ENCODE measurements around the gene NFKB2.

Gene NFKB2

DNA sequence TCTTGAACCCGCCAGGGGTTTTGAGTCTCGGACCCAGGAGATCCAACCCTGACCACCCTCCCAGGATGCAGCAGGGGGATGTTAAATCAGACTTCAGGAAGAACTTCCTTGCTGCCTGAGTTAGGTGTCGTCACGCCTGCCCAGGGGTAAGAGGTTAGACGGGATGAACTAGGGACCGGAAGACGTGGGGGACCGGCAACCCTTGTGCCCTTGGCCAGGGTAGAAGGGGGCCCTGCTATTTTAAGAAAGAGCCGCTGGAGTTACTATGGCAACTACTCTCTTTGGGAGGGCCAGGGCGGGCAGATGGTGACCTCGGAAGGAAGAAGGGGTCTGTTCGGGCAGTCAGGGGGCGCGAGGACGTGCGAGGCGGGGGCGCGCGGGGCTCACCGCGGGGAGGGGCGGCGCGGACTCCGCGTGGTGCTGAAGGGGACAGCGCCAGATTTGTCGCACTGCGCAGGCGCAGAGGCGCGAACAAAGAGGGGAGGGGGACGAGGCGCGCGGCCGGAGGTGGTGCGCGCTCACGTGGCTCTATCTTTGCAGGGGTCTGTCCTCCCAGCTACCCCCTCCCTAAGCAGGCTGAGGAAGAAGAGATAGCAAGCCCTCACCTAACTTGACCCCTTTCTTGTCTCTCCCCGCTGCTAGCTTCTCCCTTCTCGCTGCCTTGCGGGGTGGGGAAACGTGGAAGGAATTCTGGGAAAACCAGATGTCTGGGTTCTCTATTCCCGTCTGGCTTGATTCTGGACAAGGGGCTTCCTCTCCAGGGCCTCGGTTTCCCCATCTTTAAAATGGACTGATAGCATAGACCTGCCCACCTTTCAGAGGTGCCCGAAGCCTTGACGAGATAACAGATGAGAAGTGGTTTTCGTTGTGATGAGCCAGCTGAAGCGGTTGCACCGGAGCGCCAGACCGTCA, 24.0 kb downstream of the NFKB2 start (continued):
- TF ChIP-seq BCL11B (tag by site-specific recombination; IDR thresholded peaks at IDR 0.05; ENCODE audit: low read depth) (no peak), WT1 (tag by site-specific recombination; IDR thresholded peaks at IDR 0.05) (no peak), HOXD13 (CRISPR knock-in tag; IDR thresholded peaks at IDR 0.05; ENCODE audit: borderline replicate concordance) (no peak), SCRT1 (tag by site-specific recombination; IDR thresholded peaks at IDR 0.05; ENCODE audit: borderline replicate concordance) (no peak), ZNF324 (tag by site-specific recombination; IDR thresholded peaks at IDR 0.05) (no peak), ZNF19 (tag by site-specific recombination; IDR thresholded peaks at IDR 0.05; ENCODE audit: low read depth) (no peak), PRDM1 (tag by site-specific recombination; IDR thresholded peaks at IDR 0.05) (no peak), ZNF292 (tag by site-specific recombination; IDR thresholded peaks at IDR 0.05; ENCODE audit: borderline replicate concordance, low read depth) (no peak), ZNF350 (tag by site-specific recombination; IDR thresholded peaks at IDR 0.05) (no peak), ZNF548 (tag by site-specific recombination; IDR thresholded peaks at IDR 0.05) (no peak), SP7 (tag by site-specific recombination; IDR thresholded peaks at IDR 0.05) (peak; percentile 47; the same call in 1 of the 2 replicates), ZSCAN23 (tag by site-specific recombination; IDR thresholded peaks at IDR 0.05) (no peak), ZNF473 (tag by site-specific recombination; IDR thresholded peaks at IDR 0.05) (no peak), ZEB2 (tag by site-specific recombination; IDR thresholded peaks at IDR 0.05) (no peak), HOXA7 (CRISPR knock-in tag; IDR thresholded peaks at IDR 0.05; ENCODE audit: borderline replicate concordance) (no peak), ZNF785 (tag by site-specific recombination; IDR thresholded peaks at IDR 0.05) (no peak), ZFP41 (tag by site-specific recombination; IDR thresholded peaks at IDR 0.05; ENCODE audit: borderline replicate concordance) (no peak), ZNF530 (tag by site-specific recombination; IDR thresholded peaks at IDR 0.05; ENCODE audit: low read depth) (no peak), OSR2 (tag by site-specific recombination; IDR thresholded peaks at IDR 0.05) (no peak), MZF1 (tag by site-specific recombination; IDR thresholded peaks at IDR 0.05; ENCODE audit: borderline replicate concordance) (no peak), ZFP3 (tag by site-specific recombination; IDR thresholded peaks at IDR 0.05; ENCODE audit: low read depth) (no peak)
- TF ChIP-seq, protein P1, sequence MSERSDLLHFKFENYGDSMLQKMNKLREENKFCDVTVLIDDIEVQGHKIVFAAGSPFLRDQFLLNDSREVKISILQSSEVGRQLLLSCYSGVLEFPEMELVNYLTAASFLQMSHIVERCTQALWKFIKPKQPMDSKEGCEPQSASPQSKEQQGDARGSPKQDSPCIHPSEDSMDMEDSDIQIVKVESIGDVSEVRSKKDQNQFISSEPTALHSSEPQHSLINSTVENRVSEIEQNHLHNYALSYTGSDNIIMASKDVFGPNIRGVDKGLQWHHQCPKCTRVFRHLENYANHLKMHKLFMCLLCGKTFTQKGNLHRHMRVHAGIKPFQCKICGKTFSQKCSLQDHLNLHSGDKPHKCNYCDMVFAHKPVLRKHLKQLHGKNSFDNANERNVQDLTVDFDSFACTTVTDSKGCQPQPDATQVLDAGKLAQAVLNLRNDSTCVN (tag by site-specific recombination; optimal IDR thresholded peaks at IDR 0.05), result peak; percentile 99
- TF ChIP-seq, protein P2, sequence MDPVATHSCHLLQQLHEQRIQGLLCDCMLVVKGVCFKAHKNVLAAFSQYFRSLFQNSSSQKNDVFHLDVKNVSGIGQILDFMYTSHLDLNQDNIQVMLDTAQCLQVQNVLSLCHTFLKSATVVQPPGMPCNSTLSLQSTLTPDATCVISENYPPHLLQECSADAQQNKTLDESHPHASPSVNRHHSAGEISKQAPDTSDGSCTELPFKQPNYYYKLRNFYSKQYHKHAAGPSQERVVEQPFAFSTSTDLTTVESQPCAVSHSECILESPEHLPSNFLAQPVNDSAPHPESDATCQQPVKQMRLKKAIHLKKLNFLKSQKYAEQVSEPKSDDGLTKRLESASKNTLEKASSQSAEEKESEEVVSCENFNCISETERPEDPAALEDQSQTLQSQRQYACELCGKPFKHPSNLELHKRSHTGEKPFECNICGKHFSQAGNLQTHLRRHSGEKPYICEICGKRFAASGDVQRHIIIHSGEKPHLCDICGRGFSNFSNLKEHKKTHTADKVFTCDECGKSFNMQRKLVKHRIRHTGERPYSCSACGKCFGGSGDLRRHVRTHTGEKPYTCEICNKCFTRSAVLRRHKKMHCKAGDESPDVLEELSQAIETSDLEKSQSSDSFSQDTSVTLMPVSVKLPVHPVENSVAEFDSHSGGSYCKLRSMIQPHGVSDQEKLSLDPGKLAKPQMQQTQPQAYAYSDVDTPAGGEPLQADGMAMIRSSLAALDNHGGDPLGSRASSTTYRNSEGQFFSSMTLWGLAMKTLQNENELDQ (tag by site-specific recombination; IDR thresholded peaks at IDR 0.05; ENCODE audit: low read depth), result no peak
- TF ChIP-seq, protein P3, sequence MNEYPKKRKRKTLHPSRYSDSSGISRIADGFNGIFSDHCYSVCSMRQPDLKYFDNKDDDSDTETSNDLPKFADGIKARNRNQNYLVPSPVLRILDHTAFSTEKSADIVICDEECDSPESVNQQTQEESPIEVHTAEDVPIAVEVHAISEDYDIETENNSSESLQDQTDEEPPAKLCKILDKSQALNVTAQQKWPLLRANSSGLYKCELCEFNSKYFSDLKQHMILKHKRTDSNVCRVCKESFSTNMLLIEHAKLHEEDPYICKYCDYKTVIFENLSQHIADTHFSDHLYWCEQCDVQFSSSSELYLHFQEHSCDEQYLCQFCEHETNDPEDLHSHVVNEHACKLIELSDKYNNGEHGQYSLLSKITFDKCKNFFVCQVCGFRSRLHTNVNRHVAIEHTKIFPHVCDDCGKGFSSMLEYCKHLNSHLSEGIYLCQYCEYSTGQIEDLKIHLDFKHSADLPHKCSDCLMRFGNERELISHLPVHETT (tag by site-specific recombination; IDR thresholded peaks at IDR 0.05), result no peak
- TF ChIP-seq, protein P4, sequence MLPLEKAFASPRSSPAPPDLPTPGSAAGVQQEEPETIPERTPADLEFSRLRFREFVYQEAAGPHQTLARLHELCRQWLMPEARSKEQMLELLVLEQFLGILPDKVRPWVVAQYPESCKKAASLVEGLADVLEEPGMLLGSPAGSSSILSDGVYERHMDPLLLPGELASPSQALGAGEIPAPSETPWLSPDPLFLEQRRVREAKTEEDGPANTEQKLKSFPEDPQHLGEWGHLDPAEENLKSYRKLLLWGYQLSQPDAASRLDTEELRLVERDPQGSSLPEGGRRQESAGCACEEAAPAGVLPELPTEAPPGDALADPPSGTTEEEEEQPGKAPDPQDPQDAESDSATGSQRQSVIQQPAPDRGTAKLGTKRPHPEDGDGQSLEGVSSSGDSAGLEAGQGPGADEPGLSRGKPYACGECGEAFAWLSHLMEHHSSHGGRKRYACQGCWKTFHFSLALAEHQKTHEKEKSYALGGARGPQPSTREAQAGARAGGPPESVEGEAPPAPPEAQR (tag by site-specific recombination; IDR thresholded peaks at IDR 0.05), result no peak
- TF ChIP-seq, protein P5, sequence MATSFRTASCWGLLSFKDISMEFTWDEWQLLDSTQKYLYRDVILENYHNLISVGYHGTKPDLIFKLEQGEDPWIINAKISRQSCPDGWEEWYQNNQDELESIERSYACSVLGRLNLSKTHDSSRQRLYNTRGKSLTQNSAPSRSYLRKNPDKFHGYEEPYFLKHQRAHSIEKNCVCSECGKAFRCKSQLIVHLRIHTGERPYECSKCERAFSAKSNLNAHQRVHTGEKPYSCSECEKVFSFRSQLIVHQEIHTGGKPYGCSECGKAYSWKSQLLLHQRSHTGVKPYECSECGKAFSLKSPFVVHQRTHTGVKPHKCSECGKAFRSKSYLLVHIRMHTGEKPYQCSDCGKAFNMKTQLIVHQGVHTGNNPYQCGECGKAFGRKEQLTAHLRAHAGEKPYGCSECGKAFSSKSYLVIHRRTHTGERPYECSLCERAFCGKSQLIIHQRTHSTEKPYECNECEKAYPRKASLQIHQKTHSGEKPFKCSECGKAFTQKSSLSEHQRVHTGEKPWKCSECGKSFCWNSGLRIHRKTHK (tag by site-specific recombination; IDR thresholded peaks at IDR 0.05), result no peak
- TF ChIP-seq, protein P6, sequence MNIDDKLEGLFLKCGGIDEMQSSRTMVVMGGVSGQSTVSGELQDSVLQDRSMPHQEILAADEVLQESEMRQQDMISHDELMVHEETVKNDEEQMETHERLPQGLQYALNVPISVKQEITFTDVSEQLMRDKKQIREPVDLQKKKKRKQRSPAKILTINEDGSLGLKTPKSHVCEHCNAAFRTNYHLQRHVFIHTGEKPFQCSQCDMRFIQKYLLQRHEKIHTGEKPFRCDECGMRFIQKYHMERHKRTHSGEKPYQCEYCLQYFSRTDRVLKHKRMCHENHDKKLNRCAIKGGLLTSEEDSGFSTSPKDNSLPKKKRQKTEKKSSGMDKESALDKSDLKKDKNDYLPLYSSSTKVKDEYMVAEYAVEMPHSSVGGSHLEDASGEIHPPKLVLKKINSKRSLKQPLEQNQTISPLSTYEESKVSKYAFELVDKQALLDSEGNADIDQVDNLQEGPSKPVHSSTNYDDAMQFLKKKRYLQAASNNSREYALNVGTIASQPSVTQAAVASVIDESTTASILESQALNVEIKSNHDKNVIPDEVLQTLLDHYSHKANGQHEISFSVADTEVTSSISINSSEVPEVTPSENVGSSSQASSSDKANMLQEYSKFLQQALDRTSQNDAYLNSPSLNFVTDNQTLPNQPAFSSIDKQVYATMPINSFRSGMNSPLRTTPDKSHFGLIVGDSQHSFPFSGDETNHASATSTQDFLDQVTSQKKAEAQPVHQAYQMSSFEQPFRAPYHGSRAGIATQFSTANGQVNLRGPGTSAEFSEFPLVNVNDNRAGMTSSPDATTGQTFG (tag by site-specific recombination; IDR thresholded peaks at IDR 0.05; ENCODE audit: borderline replicate concordance), result no peak
- TF ChIP-seq, protein P7, sequence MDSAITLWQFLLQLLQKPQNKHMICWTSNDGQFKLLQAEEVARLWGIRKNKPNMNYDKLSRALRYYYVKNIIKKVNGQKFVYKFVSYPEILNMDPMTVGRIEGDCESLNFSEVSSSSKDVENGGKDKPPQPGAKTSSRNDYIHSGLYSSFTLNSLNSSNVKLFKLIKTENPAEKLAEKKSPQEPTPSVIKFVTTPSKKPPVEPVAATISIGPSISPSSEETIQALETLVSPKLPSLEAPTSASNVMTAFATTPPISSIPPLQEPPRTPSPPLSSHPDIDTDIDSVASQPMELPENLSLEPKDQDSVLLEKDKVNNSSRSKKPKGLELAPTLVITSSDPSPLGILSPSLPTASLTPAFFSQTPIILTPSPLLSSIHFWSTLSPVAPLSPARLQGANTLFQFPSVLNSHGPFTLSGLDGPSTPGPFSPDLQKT (IDR thresholded peaks at IDR 0.05; ENCODE audit: borderline replicate concordance, low read depth, low read length), result no peak
